ENCODE data around the gene PHF2. TPM values are rescaled to one million over a fixed set of nuclear protein-coding genes. Genes with fewer than 3 reads are reported as not detected.

The PHF2 gene
- total and polyA plus RNA-seq, 2 of the 8 experiments (the other 6 are each of a cell fraction or from before 2014, with no cell fraction given) = 3.4 to 9.4 TPM

GRCh38 chr9:93624977-93625376 lies 48.6 kb downstream of the PHF2 start:
- H2AK5ac ChIP-seq (ENCODE audit: low read depth, low read length) = no peak overlapping the region
- H3K27me3 ChIP-seq (replicated peaks in 1 of 4; ENCODE audit: control insufficient read depth in 3 of 4, extremely low read depth in 1 of 4, insufficient read depth in 3 of 4, low read length in 3 of 4) = no peaks in the 10 kb centered on the region
- H3K4me1 ChIP-seq (replicated peaks in 1 of 4; ENCODE audit: control insufficient read depth in 3 of 4, insufficient read depth in 4 of 4, low read length in 3 of 4) = no peaks in the 10 kb centered on the region; a peak in 1 of 7 replicates
- POLR2A ChIA-PET (ENCODE audit: partially characterized antibody) = no interaction called here
- no peak overlapping the region for H3K23ac ChIP-seq (ENCODE audit: insufficient read length)
- H3K36me3 ChIP-seq (ENCODE audit: control insufficient read depth in 2 of 4, insufficient read depth in 4 of 4, low read length in 3 of 4) = no peaks in the 10 kb centered on the region
- peaks cover 10% of the 10 kb centered on the region for H3K79me1 ChIP-seq (ENCODE audit: low read depth, low read length)
- H2BK12ac ChIP-seq (ENCODE audit: low read depth, low read length) = no peak overlapping the region
- DNase-seq (ENCODE audit: low read depth in 1 of 2, low spot score in 2 of 2) (no peak), FAIRE-seq (no peak)
- no peak overlapping the region for H2BK15ac ChIP-seq (ENCODE audit: low read length)
- H4K8ac ChIP-seq (ENCODE audit: extremely low read depth, insufficient read depth, low read length) = no peak overlapping the region
- H3K4ac ChIP-seq (replicated peaks; ENCODE audit: insufficient read length, low read depth, low read length) = no peak overlapping the region
- no peak for TF ChIP-seq SP2 (IDR thresholded peaks at IDR 0.05; ENCODE audit: low read length)
- TF ChIP-seq CBX8 (IDR thresholded peaks at IDR 0.05; ENCODE audit: borderline replicate concordance, low read depth, low read length) = no peak
- H3K14ac ChIP-seq (ENCODE audit: insufficient read length) = no peak overlapping the region
- CTCF ChIA-PET (ENCODE audit: partially characterized antibody) = no interaction called here
- H4K5ac ChIP-seq (ENCODE audit: insufficient read length, low read depth, low read length) = no peak overlapping the region
- no peak overlapping the region for H3K9ac ChIP-seq (replicated peaks in 1 of 4; ENCODE audit: extremely low read depth in 1 of 4, low read depth in 3 of 4, low read length in 3 of 4)
- H2AFZ ChIP-seq (ENCODE audit: low read length) = no peak overlapping the region
- peaks cover 8% of the 10 kb centered on the region; the same call in 1 of the 2 replicates for H3K23me2 ChIP-seq (ENCODE audit: low read depth, low read length)
- 0 out of 4 replicates have a peak, but pooled peaks cover 0 to 5% of the 10 kb centered on the region in 2 experiments for H3K9me3 ChIP-seq (ENCODE audit: insufficient read depth in 2 of 2, low read depth in 1 of 2, low read length in 1 of 2)
- no peak overlapping the region for H3K18ac ChIP-seq (ENCODE audit: extremely low read depth, low read length)
- no peak overlapping the region for H3K4me3 ChIP-seq (ENCODE audit: extremely low read depth in 1 of 4, insufficient read depth in 2 of 4, low read depth in 3 of 4, low read length in 4 of 4)
- peaks cover 0 to 43% of the 10 kb centered on the region in 2 experiments; a peak in 3 of 4 replicates for H3K79me2 ChIP-seq (ENCODE audit: control insufficient read depth in 1 of 2, insufficient read depth in 2 of 2, low read length in 2 of 2)
- H2BK5ac ChIP-seq (ENCODE audit: low read depth, low read length) = no peak overlapping the region
- H3K56ac ChIP-seq (replicated peaks; ENCODE audit: insufficient read length, low read depth, low read length) = peak overlapping the region; percentile 54
- H3K27ac ChIP-seq (ENCODE audit: low read depth, low read length) = no peak overlapping the region
- no peak overlapping the region for H2BK120ac ChIP-seq (replicated peaks; ENCODE audit: low read depth, low read length)
- H4K20me1 ChIP-seq (replicated peaks in 1 of 2; ENCODE audit: control insufficient read depth in 1 of 2, insufficient read depth in 2 of 2, low read length in 2 of 2) = peaks cover 0 to 3% of the 10 kb centered on the region in 2 experiments
- H2BK20ac ChIP-seq (ENCODE audit: low read length) = no peak overlapping the region
- no peak overlapping the region for H4K91ac ChIP-seq (replicated peaks; ENCODE audit: insufficient read length, low read length)
- H3K4me2 ChIP-seq (ENCODE audit: insufficient read depth in 1 of 2, low read depth in 2 of 2, low read length in 2 of 2) = no peak overlapping the region

Measured in H1 (cell line).